DMS114 treated with DMSO at 0.1 percent for 48 hours (cell line): ENCODE measurements around the gene CAPZB.

Experiments
- DNase-seq: peaks from one replicate; lab custom pipeline; 2025; ENCODE audit not compliant: unreplicated experiment; lab: John Stamatoyannopoulos, UW

CAPZB gene

GRCh38 chr1:19371226-19372135 is 113.9 kb downstream of the CAPZB start:
- no peak for DNase-seq

DNA sequence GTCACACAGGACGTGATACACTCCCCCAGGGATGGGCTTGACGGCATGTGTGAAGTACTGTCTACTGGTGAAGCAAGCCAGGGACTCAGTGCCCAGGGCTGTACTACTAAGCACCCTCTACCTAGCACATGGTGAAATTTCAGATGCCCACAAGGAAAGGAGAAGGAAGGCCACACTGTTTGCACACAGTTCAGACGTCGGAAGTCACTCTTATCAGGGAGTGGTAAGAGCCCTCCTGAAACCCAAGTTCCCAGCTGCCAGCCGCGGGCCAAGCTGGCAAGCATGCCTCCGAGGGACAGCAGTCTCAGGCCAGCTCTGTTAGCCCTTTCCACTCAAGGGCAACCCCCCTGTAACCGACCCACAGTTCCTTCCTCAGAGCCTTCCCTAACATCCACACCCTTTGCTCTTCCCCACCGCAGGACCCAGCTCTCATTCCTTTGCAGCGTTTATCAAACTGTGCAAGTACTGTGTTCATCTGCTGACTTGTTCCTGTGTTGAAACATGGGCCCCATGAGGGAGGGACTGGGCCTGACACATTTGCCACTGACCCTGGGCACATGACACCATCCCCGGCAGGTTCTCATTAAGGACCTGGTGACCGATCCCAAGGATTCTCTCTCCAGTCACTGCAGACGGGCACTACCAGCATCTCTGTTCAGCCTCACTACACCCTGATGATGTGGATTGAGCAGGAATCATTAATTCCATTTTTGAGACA is 114.7 kb downstream of the CAPZB start:
- DNase-seq: no peak

DNA sequence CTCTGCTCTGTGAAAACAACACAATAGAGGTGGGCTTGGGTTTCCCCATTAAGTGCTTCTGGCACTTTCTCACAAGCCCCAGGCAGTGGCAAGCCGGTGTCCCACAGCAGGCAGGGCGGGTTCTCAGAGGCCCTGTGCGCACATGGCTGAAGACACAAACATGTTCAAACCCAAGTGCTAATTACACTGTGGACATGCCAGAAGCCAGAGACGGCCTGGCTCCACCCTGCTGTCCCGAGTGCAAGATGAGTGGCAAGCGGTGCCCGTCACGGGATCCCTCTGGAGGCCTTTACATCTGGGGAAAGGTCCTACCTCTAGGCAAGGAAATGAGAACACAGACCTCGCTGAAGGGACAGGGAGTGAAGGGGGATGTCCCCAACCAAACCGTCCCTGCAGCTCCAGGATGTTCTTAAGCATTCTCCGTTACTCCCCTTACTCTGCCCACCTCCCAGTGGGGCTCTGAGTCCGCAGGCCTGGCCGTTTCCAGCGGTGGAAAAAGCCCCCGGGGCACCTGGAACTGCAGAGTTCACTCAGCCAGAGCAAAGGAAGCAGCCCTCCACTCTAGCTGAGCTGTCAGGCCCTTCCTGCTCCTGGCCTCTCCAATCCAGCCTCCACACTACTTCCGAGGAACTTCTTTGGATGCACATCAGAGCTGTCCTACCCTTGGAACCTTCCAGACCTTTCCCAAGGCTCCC is 115.8 kb downstream of the CAPZB start:
- DNase-seq: no peak

DNA sequence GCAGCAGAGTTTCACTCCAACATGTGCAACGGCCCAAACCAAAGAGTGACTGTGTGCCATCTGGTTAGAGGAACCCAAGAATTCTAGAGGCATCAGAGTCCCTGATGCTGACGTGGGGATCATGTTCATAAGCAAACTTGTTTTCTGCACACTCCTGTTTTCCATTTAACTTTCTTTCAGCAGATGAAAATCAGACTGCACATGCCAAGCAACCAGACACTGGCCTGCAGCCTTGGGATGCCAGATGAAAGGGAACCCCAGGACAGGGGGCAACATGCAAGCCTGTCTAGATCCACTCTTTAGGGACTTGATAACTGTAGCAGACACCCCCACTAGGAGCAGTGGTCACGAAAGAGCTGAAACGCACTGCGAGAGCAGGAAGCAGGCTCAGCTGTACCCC is 116.4 kb downstream of the CAPZB start:
- DNase-seq: no peak

- DNase-seq: no peak
These were observed 117.3 kb downstream of the CAPZB start for GRCh38 chr1:19368050-19368449.

DNA sequence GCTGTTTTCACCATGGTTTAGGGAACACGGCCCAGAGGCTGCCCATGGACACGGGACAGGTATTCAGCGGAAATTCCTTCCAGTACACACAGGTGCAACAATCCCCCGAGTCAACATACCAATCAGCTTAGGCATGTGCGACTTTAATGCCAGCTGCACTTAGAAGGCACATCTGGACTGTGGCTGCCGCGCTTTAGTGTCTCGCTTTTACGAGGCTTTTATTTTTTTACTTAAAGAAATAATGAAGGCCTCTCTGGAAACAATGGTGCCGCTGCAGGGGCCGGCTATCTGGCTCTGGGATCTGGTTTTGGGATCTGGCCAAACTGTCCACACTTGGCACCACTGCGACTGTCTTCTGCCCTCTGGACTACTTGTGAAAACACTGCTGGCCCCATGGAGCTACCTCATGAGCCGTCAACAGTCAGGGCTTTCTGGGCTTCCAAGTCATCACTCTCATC is 117.7 kb downstream of the CAPZB start:
- DNase-seq: no peak

- no peak for DNase-seq
These were observed 118.5 kb downstream of the CAPZB start for GRCh38 chr1:19366599-19367536.

DNA sequence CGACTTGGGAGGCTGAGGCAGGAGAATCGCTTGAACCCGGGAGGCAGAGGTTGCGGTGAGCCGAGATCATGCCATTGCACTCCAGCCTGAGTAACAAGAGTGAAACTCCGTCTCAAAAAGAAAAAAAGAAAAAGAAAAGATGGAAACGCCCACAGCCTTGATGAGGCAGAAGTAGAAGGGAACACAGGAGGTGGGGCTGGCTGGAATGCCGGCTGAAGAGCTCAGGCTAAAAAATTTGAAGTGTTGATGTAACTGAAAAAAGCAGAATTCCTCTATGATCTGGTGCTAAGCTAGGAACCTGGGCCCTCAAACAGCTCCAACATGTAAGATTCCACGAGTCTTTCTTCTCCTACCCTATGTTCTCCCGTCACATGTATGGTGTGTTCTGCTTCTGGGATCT is 119.6 kb downstream of the CAPZB start:
- DNase-seq: no peak

DNA sequence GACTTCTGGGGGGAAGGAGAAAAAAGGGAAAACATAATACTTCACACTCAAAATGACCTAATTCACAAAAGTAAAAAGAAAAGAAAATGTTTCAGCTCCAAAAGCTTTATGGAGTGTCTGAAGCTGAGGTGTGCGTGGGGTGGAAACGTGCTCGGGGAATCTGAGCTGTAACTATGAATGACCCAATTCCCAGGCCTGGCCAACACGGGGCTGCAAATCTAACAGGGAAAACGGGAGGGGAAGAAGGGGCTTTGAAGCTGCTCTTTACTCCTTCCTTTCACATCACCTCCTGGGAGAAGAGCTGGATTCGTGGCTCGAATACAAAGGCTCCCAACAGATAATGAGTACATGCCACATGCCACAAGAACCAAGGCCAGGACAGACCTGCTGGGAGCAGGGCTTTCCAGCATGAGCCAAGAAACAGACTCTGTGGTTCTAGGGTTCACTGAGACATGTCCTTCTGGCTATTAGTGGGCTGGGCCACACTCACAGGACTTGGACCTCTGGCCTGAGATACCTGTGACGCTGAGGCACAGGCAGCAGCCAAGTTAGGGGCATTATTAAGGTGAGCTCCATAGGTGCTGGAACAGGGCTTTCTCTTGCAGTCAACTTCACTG is 121.7 kb downstream of the CAPZB start:
- DNase-seq: no peak

DNA sequence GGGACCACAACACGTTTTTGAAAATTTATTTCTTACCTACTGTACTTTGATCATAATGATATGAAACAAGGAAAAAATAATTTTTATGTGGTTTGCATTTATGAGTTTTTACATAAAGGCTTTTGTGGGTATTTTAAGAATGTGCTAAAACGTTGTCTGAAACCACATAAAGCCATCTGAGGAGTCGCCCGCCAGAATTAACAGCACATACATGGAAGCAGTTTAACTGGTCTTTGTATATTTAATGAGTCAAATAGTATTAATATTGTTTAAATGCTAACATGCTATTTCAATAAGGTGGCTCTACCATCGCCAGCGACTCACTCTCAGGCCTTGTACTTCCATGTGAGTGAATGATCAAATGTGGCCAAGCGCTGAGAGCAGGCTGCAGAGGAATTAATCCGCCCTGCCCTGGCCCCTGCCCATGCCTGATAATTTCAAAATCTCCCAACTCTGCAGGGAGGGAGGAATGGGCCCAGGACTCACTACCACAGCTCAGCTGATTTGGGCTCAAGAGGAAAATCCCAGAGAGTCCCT is 123.7 kb downstream of the CAPZB start:
- no peak for DNase-seq

DNA sequence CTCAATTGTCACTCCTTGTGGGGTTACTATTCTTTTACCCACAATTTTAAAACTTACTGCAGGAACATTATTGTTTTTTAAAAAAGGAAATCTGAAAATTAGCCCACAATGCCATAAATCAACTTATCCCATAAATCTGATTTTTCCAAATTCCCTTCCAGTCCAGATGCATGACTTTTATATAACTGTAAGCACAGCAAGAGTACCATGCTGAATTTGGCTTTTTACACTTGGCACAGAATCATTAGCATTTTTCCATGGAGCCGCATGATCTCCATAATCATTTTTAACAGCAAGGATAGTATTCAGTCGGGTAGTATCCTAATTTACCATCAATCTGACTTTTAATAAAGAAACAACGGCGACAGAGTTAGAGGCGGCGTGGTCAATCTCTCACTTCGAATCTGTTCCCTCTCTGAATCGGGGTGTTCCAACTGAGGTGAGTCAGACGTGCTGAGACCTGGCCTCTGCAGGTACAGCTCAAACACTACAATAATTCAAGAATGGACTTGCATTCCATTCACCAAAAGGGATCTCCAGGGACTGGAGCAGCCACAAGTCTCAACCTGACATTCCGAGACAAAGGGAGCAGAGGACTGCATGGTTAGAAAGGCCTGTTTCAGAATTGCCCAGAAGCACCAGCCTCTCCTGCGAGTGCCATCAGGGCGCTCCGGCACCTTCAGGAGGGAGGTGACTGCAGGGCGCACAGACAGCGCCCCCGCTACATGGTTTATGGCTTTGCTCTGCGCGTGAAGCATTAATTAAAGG is 124.3 kb downstream of the CAPZB start:
- no peak for DNase-seq

DNA sequence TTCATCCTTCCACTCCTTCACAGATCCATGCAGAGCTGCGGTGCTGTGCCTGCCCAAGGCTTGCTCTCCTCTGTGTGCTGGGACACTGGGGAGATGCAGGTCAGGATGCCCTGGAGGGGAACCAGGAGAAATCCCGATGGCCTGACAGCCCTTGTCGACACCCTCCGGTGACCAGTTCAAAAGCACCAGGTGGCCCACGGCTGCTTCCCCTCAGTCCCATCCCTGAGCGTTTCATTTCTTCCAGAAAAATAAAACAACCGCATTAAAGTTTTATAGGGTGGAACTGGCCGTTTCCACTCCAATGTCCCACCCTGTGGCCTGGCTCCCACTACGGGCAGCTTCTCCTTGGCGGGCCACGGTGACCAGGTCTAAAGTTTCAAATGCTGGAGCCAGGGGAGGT is 124.9 kb downstream of the CAPZB start:
- DNase-seq: no peak

GRCh38 chr1:19360016-19360415 is 125.3 kb downstream of the CAPZB start:
- DNase-seq: no peak

GRCh38 chr1:19359357-19359756 is 126.0 kb downstream of the CAPZB start:
- DNase-seq: no peak

- no peak for DNase-seq
These were observed 126.6 kb downstream of the CAPZB start for GRCh38 chr1:19358710-19359109.

- no peak for DNase-seq
These were observed 127.9 kb downstream of the CAPZB start for GRCh38 chr1:19357299-19357986.

DNA sequence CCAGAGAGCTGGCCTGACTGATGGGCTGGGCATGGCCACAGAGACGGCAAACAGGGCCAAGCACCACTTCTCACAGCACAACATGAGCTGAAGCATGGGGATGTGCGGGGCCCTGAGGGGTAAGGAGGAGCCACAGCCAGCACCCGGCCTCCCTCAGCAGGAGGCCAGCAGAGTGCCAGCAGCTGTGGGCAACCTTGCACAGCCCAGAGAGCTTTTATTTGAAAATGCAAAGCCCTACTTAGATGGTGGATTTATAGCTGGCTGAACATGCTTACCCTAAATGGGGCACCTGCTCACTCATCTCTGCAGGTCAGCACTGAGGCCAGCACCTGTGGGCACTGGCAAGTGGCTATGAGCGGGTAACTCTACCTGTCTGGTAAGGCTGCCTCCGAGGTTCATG is 129.1 kb downstream of the CAPZB start:
- no peak for DNase-seq

GRCh38 chr1:19354531-19354981 is 130.8 kb downstream of the CAPZB start:
- DNase-seq: no peak
